Dendritic cell treated with granulocyte-macrophage colony-stimulating factor and Interleukin-4, amounts not matched to agents 40 ng/mL and 50 ng/mL, for 4 days (primary cell): ENCODE results near the gene OR2A42.
"Not testable (repeated sequence)": the region's sequence is repeated elsewhere in the genome, so short reads cannot be mapped to it uniquely, and the experiment has no call there.

Source experiments
- H3K27ac Mint-ChIP-seq: one replicate; pipeline ENCODE4 v1.8.0; 2022; ENCODE audit warnings: mild to moderate bottlenecking, mixed read lengths
- H3K27me3 Mint-ChIP-seq: one replicate; pipeline ENCODE4 v1.8.0; 2022; ENCODE audit warnings: mild to moderate bottlenecking, mixed read lengths
- H3K36me3 Mint-ChIP-seq: one replicate; pipeline ENCODE4 v1.8.0; 2022; ENCODE audit warnings: low read depth, mixed read lengths
- H3K4me1 Mint-ChIP-seq: one replicate; pipeline ENCODE4 v1.8.0; 2022; ENCODE audit warnings: low read depth, mixed read lengths
- H3K4me3 Mint-ChIP-seq: one replicate; pipeline ENCODE4 v1.8.0; 2022; ENCODE audit warnings: mild to moderate bottlenecking, moderate library complexity, mixed read lengths
- H3K9me3 Mint-ChIP-seq: one replicate; pipeline ENCODE4 v1.8.0; 2022; ENCODE audit warnings: mixed read lengths
- intact Hi-C: fragments of 100-400 bp; cut with micrococcal nuclease; formaldehyde crosslinking; loops from one replicate; pipeline ENCODE4 v1.15.0; 2022

The OR2A42 gene

GRCh38 chr7:144246967-144247366, 7.6 kb upstream of the OR2A42 start:
- H3K4me1 Mint-ChIP-seq, intact Hi-C loops, H3K9me3 Mint-ChIP-seq, H3K27me3 Mint-ChIP-seq, H3K36me3 Mint-ChIP-seq, H3K27ac Mint-ChIP-seq, H3K4me3 Mint-ChIP-seq: not testable (repeated sequence)

- intact Hi-C loops, H3K36me3 Mint-ChIP-seq, H3K9me3 Mint-ChIP-seq, H3K4me3 Mint-ChIP-seq, H3K4me1 Mint-ChIP-seq, H3K27me3 Mint-ChIP-seq, H3K27ac Mint-ChIP-seq: not testable (repeated sequence)
These were observed 6.0 kb upstream of the OR2A42 start for GRCh38 chr7:144245372-144245771.

GRCh38 chr7:144238530-144239082, 799 bp downstream of the OR2A42 start:
- H3K27me3 Mint-ChIP-seq, intact Hi-C loops, H3K27ac Mint-ChIP-seq, H3K9me3 Mint-ChIP-seq, H3K4me1 Mint-ChIP-seq, H3K36me3 Mint-ChIP-seq, H3K4me3 Mint-ChIP-seq: not testable (repeated sequence)

GRCh38 chr7:144233039-144233438, 6.4 kb downstream of the OR2A42 start:
- intact Hi-C loops, H3K27me3 Mint-ChIP-seq, H3K4me1 Mint-ChIP-seq, H3K27ac Mint-ChIP-seq, H3K4me3 Mint-ChIP-seq, H3K9me3 Mint-ChIP-seq, H3K36me3 Mint-ChIP-seq: not testable (repeated sequence)

GRCh38 chr7:144231027-144231426, 8.4 kb downstream of the OR2A42 start:
- H3K27ac Mint-ChIP-seq, H3K4me1 Mint-ChIP-seq, intact Hi-C loops, H3K4me3 Mint-ChIP-seq, H3K36me3 Mint-ChIP-seq, H3K9me3 Mint-ChIP-seq, H3K27me3 Mint-ChIP-seq: not testable (repeated sequence)

GRCh38 chr7:144228810-144229209, 10.6 kb downstream of the OR2A42 start:
- H3K9me3 Mint-ChIP-seq, H3K36me3 Mint-ChIP-seq, H3K4me1 Mint-ChIP-seq, H3K27ac Mint-ChIP-seq, H3K4me3 Mint-ChIP-seq, H3K27me3 Mint-ChIP-seq, intact Hi-C loops: not testable (repeated sequence)

GRCh38 chr7:144226866-144227265, 12.5 kb downstream of the OR2A42 start:
- H3K9me3 Mint-ChIP-seq, H3K4me1 Mint-ChIP-seq, intact Hi-C loops, H3K27ac Mint-ChIP-seq, H3K27me3 Mint-ChIP-seq, H3K36me3 Mint-ChIP-seq, H3K4me3 Mint-ChIP-seq: not testable (repeated sequence)

GRCh38 chr7:144223675-144224074, 15.7 kb downstream of the OR2A42 start:
- H3K27me3 Mint-ChIP-seq, intact Hi-C loops: not testable (repeated sequence)

GRCh38 chr7:144220531-144220930, 18.9 kb downstream of the OR2A42 start:
- H3K9me3 Mint-ChIP-seq, intact Hi-C loops, H3K36me3 Mint-ChIP-seq, H3K27me3 Mint-ChIP-seq, H3K27ac Mint-ChIP-seq, H3K4me1 Mint-ChIP-seq, H3K4me3 Mint-ChIP-seq: not testable (repeated sequence)

More at GRCh38 chr7:144223675-144224074, 15.7 kb downstream of the OR2A42 start:
- H3K27ac Mint-ChIP-seq, H3K4me1 Mint-ChIP-seq, H3K4me3 Mint-ChIP-seq, H3K9me3 Mint-ChIP-seq, H3K36me3 Mint-ChIP-seq: not testable (repeated sequence)

GRCh38 chr7:144219149-144219548, 20.3 kb downstream of the OR2A42 start:
- intact Hi-C loops, H3K27ac Mint-ChIP-seq, H3K4me3 Mint-ChIP-seq, H3K36me3 Mint-ChIP-seq, H3K9me3 Mint-ChIP-seq, H3K27me3 Mint-ChIP-seq, H3K4me1 Mint-ChIP-seq: not testable (repeated sequence)

GRCh38 chr7:144218581-144218980, 20.8 kb downstream of the OR2A42 start:
- H3K27ac Mint-ChIP-seq, H3K36me3 Mint-ChIP-seq, H3K4me3 Mint-ChIP-seq, H3K9me3 Mint-ChIP-seq, H3K4me1 Mint-ChIP-seq, H3K27me3 Mint-ChIP-seq, intact Hi-C loops: not testable (repeated sequence)

GRCh38 chr7:144217200-144217599, 22.2 kb downstream of the OR2A42 start:
- H3K4me1 Mint-ChIP-seq, H3K9me3 Mint-ChIP-seq, H3K27me3 Mint-ChIP-seq, H3K4me3 Mint-ChIP-seq, H3K27ac Mint-ChIP-seq, H3K36me3 Mint-ChIP-seq, intact Hi-C loops: not testable (repeated sequence)

- H3K36me3 Mint-ChIP-seq, H3K27ac Mint-ChIP-seq, H3K4me1 Mint-ChIP-seq, H3K9me3 Mint-ChIP-seq, H3K4me3 Mint-ChIP-seq, H3K27me3 Mint-ChIP-seq, intact Hi-C loops: not testable (repeated sequence)
These were observed 34.1 kb downstream of the OR2A42 start for GRCh38 chr7:144205306-144205705.

- H3K36me3 Mint-ChIP-seq, intact Hi-C loops, H3K27ac Mint-ChIP-seq, H3K9me3 Mint-ChIP-seq, H3K27me3 Mint-ChIP-seq, H3K4me3 Mint-ChIP-seq, H3K4me1 Mint-ChIP-seq: not testable (repeated sequence)
These were observed 36.3 kb downstream of the OR2A42 start for GRCh38 chr7:144203086-144203485.

- H3K27ac Mint-ChIP-seq, intact Hi-C loops, H3K4me3 Mint-ChIP-seq, H3K9me3 Mint-ChIP-seq, H3K36me3 Mint-ChIP-seq, H3K27me3 Mint-ChIP-seq, H3K4me1 Mint-ChIP-seq: not testable (repeated sequence)
These were observed 37.4 kb downstream of the OR2A42 start for GRCh38 chr7:144201978-144202377.

- H3K27me3 Mint-ChIP-seq, H3K4me1 Mint-ChIP-seq, H3K4me3 Mint-ChIP-seq, H3K27ac Mint-ChIP-seq, H3K9me3 Mint-ChIP-seq, intact Hi-C loops, H3K36me3 Mint-ChIP-seq: not testable (repeated sequence)
These were observed 40.5 kb downstream of the OR2A42 start for GRCh38 chr7:144198934-144199333.
